DND-41 (cell line): ENCODE results near the gene HS2ST1.

ENCODE experiments used
- EZH2 ChIP-seq: IDR thresholded peaks from 3 replicates; pipeline ENCODE4 v1.6.1; 2012; ENCODE audit warnings: borderline replicate concordance, low read depth, mild to moderate bottlenecking, moderate library complexity, low read length, inconsistent platforms; ENCODE audit not compliant: severe bottlenecking
- TF ChIP-seq, protein P1 (sequence below): IDR thresholded peaks from 2 replicates; pipeline ENCODE4 v1.5.1; 2012; ENCODE audit warnings: borderline replicate concordance, low read length, moderate library complexity, mild to moderate bottlenecking; ENCODE audit not compliant: poor library complexity, severe bottlenecking; ENCODE audit errors: extremely low read depth

DNA sequence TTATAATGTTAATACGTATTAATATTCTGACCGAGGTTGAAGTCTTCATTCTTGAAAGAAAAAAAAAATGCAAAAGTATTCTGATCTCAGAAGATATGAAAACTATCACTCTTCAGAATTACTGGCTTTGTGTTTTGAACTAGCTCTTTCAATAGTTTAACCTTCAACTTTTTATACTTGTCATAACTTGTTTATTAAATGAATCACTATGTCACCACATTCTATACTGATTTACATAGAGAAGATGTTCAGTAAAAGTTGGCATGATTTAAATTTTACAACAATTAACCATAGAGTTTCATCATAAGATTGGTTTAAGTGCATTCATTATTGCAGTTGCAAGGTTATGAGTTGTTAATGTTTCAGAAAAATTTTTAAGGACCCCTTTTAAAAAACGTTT is 57.3 kb downstream of the HS2ST1 start:
- TF ChIP-seq, protein P1, sequence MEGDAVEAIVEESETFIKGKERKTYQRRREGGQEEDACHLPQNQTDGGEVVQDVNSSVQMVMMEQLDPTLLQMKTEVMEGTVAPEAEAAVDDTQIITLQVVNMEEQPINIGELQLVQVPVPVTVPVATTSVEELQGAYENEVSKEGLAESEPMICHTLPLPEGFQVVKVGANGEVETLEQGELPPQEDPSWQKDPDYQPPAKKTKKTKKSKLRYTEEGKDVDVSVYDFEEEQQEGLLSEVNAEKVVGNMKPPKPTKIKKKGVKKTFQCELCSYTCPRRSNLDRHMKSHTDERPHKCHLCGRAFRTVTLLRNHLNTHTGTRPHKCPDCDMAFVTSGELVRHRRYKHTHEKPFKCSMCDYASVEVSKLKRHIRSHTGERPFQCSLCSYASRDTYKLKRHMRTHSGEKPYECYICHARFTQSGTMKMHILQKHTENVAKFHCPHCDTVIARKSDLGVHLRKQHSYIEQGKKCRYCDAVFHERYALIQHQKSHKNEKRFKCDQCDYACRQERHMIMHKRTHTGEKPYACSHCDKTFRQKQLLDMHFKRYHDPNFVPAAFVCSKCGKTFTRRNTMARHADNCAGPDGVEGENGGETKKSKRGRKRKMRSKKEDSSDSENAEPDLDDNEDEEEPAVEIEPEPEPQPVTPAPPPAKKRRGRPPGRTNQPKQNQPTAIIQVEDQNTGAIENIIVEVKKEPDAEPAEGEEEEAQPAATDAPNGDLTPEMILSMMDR = no peak
- TF ChIP-seq EZH2 = no peak
